Endodermal cell (in vitro differentiated cells): ENCODE measurements around the gene GSG1L. TPM values are rescaled to one million over a fixed set of nuclear protein-coding genes. Genes with fewer than 3 reads are reported as not detected.

Experiments
- DNase-seq: peaks from one replicate; pipeline ENCODE4 v3.0.0-alpha.2; 2017
- H3K27ac ChIP-seq: 2 replicates; pipeline ENCODE4 v1.5.1; 2013; ENCODE audit warnings: mild to moderate bottlenecking, low read depth, low read length, moderate library complexity
- H3K27me3 ChIP-seq: 2 replicates; pipeline ENCODE4 v1.6.1; 2013; ENCODE audit warnings: mild to moderate bottlenecking, low read length, moderate library complexity; ENCODE audit not compliant: insufficient read depth, control insufficient read depth, poor library complexity, severe bottlenecking
- H3K36me3 ChIP-seq: 2 replicates; pipeline ENCODE4 v1.7.0; 2013; ENCODE audit warnings: mild to moderate bottlenecking, low read length, moderate library complexity; ENCODE audit not compliant: control insufficient read depth, insufficient read depth
- H3K4me1 ChIP-seq: one replicate; pipeline ENCODE4 v1.7.0; 2013; ENCODE audit warnings: low read length; ENCODE audit not compliant: control insufficient read depth, insufficient read depth
- H3K4me3 ChIP-seq: 2 replicates; pipeline ENCODE4 v1.5.1; 2013; ENCODE audit warnings: mild to moderate bottlenecking, low read length, moderate library complexity
- H3K9ac ChIP-seq: 2 replicates; pipeline ENCODE4 v1.6.1; 2013; ENCODE audit warnings: mild to moderate bottlenecking, low read length, moderate library complexity; ENCODE audit not compliant: poor library complexity, severe bottlenecking; ENCODE audit errors: extremely low read depth
- H3K9me3 ChIP-seq: 2 replicates; pipeline ENCODE4 v1.6.1; 2013; ENCODE audit warnings: mild to moderate bottlenecking, low read length, moderate library complexity; ENCODE audit not compliant: control insufficient read depth
- H3K27ac Mint-ChIP-seq: 2 replicates; pipeline ENCODE4 v1.8.0; 2020; ENCODE audit warnings: mixed read lengths
- H3K27me3 Mint-ChIP-seq: 2 replicates; pipeline ENCODE4 v1.8.0; 2021; ENCODE audit warnings: mild to moderate bottlenecking, mixed read lengths; ENCODE audit not compliant: insufficient read depth
- H3K36me3 Mint-ChIP-seq: 2 replicates; pipeline ENCODE4 v1.8.0; 2020; ENCODE audit warnings: low read depth, mixed read lengths
- H3K4me1 Mint-ChIP-seq: 2 replicates; pipeline ENCODE4 v1.8.0; 2020; ENCODE audit warnings: mixed read lengths
- H3K4me3 Mint-ChIP-seq: 2 replicates; pipeline ENCODE4 v1.8.0; 2020; ENCODE audit warnings: mild to moderate bottlenecking, moderate library complexity, mixed read lengths
- H3K9me3 Mint-ChIP-seq: 2 replicates; pipeline ENCODE4 v1.8.0; 2020; ENCODE audit warnings: mild to moderate bottlenecking, mixed read lengths
- CTCF ChIP-seq: fragments of 200-600 bp; sonication (generic); conservative IDR thresholded peaks from 2 replicates; pipeline ENCODE4 v1.5.0; 2021; ENCODE audit warnings: antibody characterized with exemption, mild to moderate bottlenecking
- WGBS, 2 experiments: methylation state at CpG; one replicate each; pipeline versions ENCODE4 v1.1.5 to v1.1.7; 2013; ENCODE audit warnings: missing lambda C conversion rate in 2 of 2, mixed read lengths in 1 of 2; ENCODE audit not compliant: insufficient coverage in 1 of 2, insufficient read length in 1 of 2; 5-methylcytosine and 5-hydroxymethylcytosine counted together
- long read RNA-seq, 4 experiments: library from polyadenylated mRNA in 2 of 4; library from RNA in 1 of 4; library from capped mRNA in 1 of 4; stranded (forward) in 3 of 4; unstranded in 1 of 4; transcript quantifications; one replicate each; pipeline ENCODE4 v2.0.0, GENCODE V29; 2020 to 2021; ENCODE audit warnings: inconsistent platforms in 1 of 4
- polyA plus RNA-seq, 2 experiments: library from polyadenylated mRNA; stranded (reverse); fragments of 50-300 nt; gene quantifications; one replicate each; pipeline ENCODE4 v1.2.3, GENCODE V29; 2013
- total RNA-seq, 2 donors: library from RNA; stranded (reverse); fragmentation: NEBNext Ultra II Directional in 1 of 2; extraction: Animal tissue kit (Norgen Biotek cat#: 25700) in 1 of 2; gene quantifications; 2 replicates in 1 of 2; 3 replicates in 1 of 2; pipeline ENCODE4 v1.2.1, GENCODE V29; 2021

Gene GSG1L
- total RNA-seq = under 1 TPM in 1 of 2 donors, not detected in 1; 0.24 TPM
- 0.25 TPM for polyA plus RNA-seq (2013, experiment 1 of 2)
- 0.17 TPM for polyA plus RNA-seq (2013, experiment 2 of 2)
- long read RNA-seq, experiment 1 = 0 reads
- long read RNA-seq, experiment 2 = 0 reads
- long read RNA-seq, experiment 3 = 0 reads
- long read RNA-seq, experiment 4 = 0 reads

GRCh38 chr16:28063591-28064061, at the start of gene GSG1L:
GSG1L (minus strand) TSS chr16:28063714; CDS start chr16:28063424, 290 bp downstream.
- no peak within 1 kb of the TSS for H3K27ac ChIP-seq
- no peaks in the 10 kb centered on the region for H3K4me1 ChIP-seq
- Mint-ChIP-seq H3K36me3 (no peaks in the 10 kb centered on the region), H3K27ac (no peak within 1 kb of the TSS), H3K9me3 (no peaks in the 10 kb centered on the region), H3K27me3 (peaks cover 76% of the 10 kb centered on the region), H3K4me3 (peak within 1 kb of the TSS; percentile 42), H3K4me1 (peaks cover 9% of the 10 kb centered on the region)
- H3K27me3 ChIP-seq = peaks cover 79% of the 10 kb centered on the region
- H3K36me3 ChIP-seq = no peaks in the 10 kb centered on the region
- no peak within 1 kb of the TSS for H3K4me3 ChIP-seq
- 7 to 29% methylated on average over 11 to 54 of the region's 54 CpGs for WGBS, 2 experiments
- H3K9ac ChIP-seq = no peak within 1 kb of the TSS
- no peaks in the 10 kb centered on the region for H3K9me3 ChIP-seq
- TF ChIP-seq CTCF = peak; percentile 48
- DNase-seq = no peak

GRCh38 chr16:28112908-28113307, 49.4 kb upstream of the GSG1L start:
- Mint-ChIP-seq H3K27ac (no peak overlapping the region), H3K9me3 (no peaks in the 10 kb centered on the region), H3K4me3 (no peak overlapping the region), H3K27me3 (no peaks in the 10 kb centered on the region), H3K4me1 (no peaks in the 10 kb centered on the region), H3K36me3 (peaks cover 53% of the 10 kb centered on the region)
- no peaks in the 10 kb centered on the region for H3K27me3 ChIP-seq
- DNase-seq = no peak
- TF ChIP-seq CTCF = no peak
- no peak overlapping the region for H3K4me3 ChIP-seq
- no peak overlapping the region for H3K9ac ChIP-seq
- WGBS, 2 experiments = 89 to 92% methylated on average over 7 to 10 of the region's 10 CpGs
- no peaks in the 10 kb centered on the region for H3K9me3 ChIP-seq
- no peak overlapping the region for H3K27ac ChIP-seq
- H3K4me1 ChIP-seq = no peaks in the 10 kb centered on the region
- H3K36me3 ChIP-seq = peaks cover 78% of the 10 kb centered on the region

DNA sequence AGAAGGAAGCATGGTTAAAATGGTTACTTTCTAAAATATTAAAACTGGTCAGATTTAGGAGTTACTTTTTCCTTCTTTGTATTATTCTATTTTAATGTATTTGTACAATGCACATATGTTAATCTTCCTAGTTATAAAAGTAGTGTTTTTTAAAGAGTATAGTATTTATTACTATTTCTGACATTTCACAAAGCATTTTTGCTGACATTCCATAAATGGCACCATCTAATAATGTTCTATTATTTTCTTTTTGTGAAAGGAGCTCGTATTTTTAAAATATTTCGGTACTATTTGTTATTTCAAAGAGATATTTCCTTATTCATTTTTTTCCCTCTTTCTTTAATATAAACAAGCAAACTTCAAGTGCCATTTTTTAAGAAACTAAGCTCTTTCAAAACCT, 47.5 kb upstream of the GSG1L start:
- DNase-seq = no peak
- 90% methylated on average over 2 of the region's 2 CpGs; no CpG with 5 or more reads in 1 of the 2 experiments for WGBS, 2 experiments
- no peak overlapping the region for H3K27ac ChIP-seq
- H3K4me3 ChIP-seq = no peak overlapping the region
- Mint-ChIP-seq H3K4me3 (no peak overlapping the region), H3K36me3 (peaks cover 56% of the 10 kb centered on the region), H3K4me1 (no peaks in the 10 kb centered on the region), H3K9me3 (no peaks in the 10 kb centered on the region), H3K27me3 (no peaks in the 10 kb centered on the region), H3K27ac (no peak overlapping the region)
- H3K4me1 ChIP-seq = no peaks in the 10 kb centered on the region
- no peaks in the 10 kb centered on the region for H3K9me3 ChIP-seq
- no peak for TF ChIP-seq CTCF
- no peak overlapping the region for H3K9ac ChIP-seq
- H3K27me3 ChIP-seq = no peaks in the 10 kb centered on the region
- peaks cover 80% of the 10 kb centered on the region for H3K36me3 ChIP-seq
